NK-92 (cell line): Measurements from ENCODE around the gene KIRREL3.

Source experiments
- DNase-seq: peaks from one replicate; lab custom pipeline; 2025; ENCODE audit not compliant: unreplicated experiment; lab: John Stamatoyannopoulos, UW

The KIRREL3 gene

DNA sequence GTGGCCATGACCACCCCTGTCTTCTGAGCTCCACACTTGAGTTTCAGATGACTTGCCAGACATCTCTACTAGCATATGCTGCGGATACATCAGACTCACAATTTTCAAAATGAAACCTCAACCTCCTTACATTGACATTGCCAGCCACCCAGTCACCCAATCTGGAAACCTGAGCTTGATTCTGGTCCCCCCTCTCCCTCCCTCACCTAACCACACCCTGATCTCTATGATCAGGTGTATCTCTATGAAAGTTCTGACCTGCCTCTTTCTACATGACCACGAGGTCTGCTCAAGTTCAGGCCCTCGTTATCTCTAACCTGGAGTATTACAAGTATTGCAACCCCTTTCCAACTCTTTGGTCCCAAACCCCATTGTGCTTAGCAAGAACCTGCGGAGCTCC, 254.1 kb downstream of the KIRREL3 start:
- no peak for DNase-seq

DNA sequence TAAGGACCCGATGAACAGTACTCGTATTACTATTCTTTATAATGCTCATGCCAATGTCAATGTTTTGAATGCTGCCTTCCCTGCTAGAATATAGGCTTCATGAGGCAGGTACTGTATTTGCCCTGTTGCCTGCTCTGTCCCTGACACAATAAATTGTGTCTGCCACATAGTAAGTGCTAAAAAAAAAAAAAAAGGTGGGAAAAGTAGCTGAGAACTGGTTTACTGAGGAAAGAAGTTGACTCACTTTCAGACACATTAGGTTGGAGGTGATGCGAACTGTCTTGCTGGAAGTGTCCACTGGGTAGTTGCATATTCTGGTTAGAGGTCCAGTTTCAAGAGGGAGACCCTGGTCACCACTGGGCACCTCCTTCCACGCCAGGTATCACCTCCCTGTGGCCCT, 255.9 kb downstream of the KIRREL3 start:
- no peak for DNase-seq

DNA sequence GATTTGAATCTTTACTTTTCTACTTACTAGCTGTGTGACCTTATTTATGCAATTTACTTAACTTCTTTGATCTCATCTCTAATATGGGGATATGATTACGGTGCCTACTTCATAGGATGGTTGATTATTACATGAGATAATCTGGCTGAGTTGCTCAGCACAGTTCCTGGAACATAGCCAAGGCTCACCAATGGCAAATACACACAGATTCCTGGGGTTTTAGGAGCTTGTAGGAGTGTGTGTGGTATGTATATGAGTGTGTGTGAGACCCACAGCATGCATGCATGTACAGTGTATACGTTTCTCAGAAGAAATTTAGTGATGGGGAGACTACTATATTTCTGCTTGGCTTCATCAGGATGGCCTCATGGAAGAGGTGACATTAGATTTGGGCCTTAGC, 256.9 kb downstream of the KIRREL3 start:
- no peak for DNase-seq

DNA sequence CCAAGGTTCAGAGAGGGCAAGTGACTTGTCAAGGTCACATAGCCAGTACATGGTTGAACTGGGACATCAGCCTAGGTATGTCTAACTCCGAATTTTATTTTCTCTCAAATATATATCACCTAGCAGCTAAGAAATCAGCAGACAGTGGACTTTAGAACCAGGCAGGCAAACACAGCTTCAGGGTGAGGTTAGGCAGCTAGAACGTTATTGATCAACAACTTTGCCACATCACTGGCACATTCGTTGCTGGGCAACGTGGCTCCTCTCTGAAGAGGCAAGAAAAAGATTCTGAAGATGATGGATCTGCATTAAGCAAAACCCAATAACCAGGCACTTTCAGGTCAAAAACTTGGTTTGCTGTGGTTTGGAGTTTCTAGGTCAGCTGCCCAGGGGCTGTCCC, 258.0 kb downstream of the KIRREL3 start:
- DNase-seq = no peak

DNA sequence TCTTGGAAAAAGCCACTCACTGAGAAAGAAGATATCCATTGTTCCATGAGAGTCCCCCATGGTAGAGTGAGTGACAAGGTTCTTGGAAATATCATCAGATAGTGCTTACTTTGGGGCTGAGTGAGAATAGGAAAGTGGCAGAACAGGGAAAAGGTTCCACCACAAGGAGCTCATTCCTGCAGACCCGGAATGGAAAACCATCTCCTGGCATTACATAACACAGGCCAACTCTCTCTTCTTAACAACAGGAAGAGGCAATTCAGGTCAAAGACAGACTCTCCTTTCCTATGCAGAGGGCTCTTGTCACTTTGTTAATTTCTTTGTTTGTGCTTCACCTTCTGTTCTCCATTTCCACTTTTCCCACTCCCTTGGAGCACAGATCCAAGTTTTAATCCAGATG, 259.7 kb downstream of the KIRREL3 start:
- no peak for DNase-seq

DNA sequence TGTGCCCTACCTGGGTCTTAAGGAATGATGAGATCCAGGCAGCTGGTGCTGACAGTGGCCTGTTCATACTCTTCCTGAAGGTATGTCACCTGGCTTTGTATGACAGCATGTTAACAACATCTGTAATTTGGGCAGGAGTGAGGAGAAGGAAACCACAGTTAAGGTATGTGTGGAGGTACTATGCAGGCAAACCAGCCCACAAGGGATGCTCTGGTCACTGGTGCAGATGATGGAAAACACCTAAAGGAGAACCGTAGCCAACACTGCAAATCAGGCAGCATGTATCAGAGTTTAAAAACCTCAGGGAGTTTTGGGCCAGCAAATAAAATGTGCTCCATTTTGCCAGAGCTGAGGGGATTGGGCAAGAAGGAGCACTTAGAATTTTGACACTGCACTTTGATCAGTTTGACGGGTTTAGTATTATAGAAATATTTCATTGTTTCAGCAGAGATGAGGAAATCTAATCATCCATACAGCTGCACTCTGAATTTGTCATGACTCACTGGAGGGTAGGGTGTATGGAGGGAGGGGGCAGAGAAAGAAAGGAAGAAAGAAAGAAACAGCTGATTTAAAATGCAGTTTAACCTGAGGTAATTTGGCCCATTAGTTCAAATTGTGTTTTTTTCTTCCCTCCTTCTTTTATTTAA, 260.9 kb downstream of the KIRREL3 start:
- no peak for DNase-seq

DNA sequence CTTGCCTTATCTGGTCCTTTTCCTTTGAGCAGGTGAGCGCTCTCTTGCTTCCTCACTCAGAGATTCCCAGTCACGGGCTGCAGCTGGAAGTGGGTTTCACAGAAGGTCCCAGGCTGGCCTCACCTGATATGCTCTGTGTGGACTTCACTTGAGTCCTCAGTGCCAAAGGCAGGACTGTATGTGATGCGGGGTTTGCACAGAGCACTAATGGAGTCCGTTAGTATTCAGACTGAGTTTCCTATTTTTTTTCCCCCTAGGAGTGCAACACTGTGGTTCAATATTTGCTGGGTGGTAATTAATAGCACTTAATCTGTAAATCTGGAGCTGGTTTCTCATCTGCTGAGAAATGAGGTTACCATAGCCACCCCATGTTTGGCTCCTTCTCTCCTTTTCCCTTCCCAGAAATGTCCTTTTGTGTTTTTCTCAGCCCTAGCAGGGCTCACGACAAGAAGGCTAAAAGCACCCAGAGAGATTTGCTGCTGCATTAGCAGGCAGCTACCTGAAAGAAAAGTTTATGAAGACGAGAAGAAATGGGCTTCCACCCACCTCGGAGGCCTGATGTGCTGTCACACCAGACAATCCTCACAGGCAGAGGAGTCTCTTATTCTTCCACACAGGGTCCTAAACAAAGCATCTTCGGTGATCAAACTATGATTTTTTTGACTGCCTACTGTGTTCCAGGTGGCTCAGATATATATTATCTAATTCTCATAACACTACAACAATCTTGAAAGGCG, 262.1 kb downstream of the KIRREL3 start:
- DNase-seq = no peak

DNA sequence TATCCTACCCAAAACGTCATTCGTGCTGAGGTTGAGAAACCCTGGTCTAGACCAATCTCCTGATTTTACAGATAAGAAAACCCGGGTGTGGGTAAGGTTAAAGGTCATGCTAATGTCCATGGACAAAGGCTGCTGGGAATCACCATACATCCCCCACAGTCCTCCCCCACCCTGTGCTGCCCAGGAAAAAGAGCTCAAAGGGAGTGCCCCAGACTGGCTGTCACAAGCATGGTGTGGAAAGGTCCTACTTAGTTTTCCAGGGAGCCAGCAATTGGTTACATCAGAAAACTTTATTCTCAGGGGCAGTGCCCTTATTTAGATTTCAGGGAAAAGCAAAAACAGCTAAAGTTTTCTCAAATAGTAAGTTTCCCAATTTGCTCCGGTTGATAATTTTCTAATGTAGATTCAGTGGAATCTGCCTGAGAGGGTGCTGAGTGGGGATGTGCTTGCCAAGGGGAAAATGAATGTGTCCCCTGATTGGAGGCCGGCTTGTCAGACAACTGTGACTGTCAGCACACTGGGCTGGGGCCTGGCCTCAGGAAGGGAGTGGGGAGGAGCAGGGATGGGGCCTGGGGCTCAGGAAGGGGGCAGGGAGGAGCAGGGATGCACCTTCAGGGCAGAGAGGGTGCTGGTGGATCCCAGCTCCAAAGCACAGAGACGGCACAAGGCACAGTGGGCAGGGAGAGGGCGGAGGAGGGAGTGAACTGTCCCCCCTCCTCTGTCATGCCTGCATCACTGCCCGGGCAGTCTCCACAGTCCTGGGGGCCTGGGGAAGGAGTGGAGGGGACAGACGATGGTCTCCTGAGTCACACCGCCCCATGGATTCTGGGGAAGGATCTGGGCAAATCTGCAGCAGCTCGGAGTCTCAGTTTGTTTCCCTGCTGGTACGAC, 263.6 kb downstream of the KIRREL3 start:
- DNase-seq = no peak

DNA sequence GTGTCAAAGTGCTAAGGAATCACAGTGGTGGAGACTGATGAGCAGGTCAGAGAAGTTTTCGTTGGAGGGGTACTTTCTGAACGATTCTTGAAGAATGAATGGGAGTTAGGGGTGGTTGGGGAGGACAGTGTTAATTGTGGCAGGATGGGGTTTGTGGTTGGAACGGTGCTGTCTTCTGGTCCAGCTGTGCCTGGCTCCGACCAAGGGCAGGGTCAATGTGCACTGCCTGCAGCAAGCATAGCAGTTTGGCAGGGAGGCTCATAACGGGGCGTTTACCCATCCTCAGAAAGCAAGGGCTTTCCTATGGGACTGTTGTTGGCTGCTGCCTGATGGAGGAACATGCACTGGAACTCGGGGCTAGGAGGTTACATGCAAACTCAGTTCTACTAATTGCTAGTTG, 265.8 kb downstream of the KIRREL3 start:
- DNase-seq = no peak

DNA sequence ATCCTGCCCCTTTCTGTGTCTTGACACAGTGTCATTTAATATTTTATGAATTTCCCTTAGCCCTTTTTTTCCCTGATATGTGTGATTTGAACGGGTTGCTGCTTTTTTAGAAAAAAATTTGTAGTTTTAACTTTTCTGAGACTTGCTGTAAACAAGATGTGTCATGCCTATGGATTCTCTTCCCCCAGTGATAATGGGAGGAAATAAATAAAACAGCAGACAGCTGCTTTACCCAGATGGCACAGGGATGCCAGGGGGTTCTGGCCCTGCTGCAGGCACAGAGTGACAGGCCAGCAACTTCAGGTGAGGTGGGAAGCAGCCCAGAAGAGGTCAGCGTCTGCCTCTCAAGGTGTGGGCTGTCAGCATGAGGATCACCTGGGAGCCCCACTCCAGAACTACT, 266.9 kb downstream of the KIRREL3 start:
- DNase-seq = no peak

DNA sequence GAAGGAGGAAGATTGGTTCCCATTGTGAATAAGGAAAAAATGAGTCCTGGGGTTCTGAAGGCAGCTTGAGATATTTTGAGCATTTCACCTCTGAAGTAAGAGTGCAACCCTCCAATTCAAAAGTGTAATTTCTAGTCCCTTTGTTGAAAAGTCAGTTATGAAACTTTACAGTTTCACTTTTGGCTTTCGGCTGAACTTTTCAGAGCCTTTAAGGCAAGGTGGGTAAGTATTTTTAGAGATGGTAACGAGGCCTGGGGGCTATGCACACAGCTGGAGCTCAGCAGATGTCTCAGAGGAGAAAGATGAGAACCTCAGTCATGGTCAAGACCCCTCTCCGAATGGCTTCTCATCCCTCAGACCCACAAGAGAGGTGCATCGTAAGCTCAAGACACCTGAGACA, 267.6 kb downstream of the KIRREL3 start:
- DNase-seq = no peak

DNA sequence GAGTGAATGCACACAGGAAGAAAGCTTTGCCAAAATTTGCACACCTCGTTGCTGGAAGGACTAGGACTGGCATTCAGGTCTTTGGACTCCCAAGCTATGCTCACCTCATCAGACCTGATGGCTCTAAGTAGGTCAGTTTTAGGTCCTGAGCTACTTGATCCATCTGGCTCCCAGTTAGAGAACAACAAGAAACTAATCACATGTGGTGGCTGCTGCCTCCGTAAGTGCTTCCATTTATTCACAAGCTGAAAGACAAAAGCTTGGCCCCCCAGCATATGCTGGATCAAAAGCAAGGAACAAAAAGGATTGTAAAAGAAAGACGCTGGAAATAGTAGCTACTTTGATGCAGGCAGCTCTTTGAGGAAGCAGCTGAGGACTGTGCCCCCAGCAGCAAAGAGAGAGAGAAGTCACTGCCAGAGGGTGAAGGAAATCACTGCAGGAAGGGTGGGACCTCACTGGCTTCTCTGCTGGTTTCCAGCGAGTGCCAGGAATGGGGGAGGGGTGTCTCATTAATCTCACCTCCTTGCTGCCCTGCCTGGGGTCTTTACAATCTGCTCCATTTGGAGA, 268.9 kb downstream of the KIRREL3 start:
- DNase-seq = no peak

DNA sequence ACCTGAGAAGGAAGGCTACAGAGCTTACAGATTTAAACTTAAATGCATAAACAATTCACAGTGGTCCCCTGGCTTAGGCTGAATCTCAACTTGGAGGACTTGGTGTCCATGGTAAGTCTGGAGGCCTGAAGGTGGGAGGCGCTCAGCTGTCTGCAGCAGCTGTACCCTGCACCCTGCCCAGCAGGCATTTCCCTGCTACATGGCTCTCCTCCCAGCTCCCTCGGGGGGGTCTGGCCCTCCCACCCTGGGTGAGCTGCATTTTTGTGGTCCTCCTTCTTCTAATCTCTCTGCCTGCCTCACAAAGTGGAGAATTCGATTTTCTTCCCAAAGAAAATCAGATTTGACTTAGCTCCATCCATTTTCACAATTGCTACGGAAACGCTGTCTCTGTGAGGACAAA, 273.2 kb downstream of the KIRREL3 start:
- no peak for DNase-seq

DNA sequence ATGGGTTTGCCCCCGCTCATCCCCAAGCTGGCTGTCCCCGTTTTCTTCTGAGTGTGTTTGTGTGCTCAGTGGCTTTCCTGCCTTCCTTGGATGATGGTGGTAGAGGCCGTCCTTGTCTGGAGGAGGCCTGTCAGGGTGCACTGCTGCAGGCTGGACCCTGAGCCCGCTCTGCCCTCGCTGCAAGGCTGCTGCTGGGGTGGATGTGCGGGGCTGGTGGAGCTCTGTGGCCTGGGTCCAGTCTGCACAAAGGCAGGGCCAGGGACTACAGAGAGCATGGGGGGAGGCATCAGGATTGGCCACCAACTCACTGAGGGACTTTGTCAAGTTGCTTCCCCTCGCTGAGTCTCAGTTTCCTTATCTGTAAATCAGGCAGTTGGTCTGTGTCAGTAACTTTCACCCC, 275.0 kb downstream of the KIRREL3 start:
- DNase-seq = no peak

DNA sequence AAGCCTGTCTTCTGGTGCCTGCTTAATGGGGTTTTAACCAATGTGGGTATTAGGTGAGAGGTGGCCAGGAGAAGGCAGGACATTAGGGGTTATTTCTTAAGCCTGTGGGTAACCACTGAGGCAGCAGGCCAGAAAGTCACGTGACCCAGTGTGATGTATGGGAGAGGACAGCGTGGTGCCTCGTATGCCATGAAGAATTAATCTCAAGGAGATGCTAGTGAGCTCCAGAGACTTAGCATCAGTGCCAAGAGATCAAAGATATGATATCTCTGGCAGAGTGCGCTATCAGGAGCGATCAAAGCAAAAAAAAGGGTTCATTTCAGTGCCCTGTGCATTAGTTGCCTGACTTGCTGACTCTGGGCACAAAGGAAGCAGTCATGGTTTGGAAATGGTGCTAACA, 275.5 kb downstream of the KIRREL3 start:
- DNase-seq = no peak

DNA sequence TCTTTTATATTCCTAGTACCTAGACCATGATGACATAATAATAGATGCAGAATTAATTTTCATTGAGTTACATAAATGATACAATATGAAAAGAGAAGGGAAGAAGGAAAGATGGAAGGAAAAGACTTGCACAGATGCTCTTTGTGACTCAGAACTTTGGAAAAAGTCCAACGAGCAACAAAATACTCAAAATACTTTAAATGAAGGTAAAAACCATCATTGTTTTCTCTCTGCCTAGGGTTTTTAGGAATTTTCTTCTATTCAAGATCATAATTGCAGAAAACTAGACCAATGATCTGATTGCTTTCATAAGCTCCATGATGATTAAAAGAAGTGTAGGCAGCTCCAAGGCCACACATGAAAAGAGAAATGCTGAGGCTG, 276.9 kb downstream of the KIRREL3 start:
- DNase-seq = no peak

DNA sequence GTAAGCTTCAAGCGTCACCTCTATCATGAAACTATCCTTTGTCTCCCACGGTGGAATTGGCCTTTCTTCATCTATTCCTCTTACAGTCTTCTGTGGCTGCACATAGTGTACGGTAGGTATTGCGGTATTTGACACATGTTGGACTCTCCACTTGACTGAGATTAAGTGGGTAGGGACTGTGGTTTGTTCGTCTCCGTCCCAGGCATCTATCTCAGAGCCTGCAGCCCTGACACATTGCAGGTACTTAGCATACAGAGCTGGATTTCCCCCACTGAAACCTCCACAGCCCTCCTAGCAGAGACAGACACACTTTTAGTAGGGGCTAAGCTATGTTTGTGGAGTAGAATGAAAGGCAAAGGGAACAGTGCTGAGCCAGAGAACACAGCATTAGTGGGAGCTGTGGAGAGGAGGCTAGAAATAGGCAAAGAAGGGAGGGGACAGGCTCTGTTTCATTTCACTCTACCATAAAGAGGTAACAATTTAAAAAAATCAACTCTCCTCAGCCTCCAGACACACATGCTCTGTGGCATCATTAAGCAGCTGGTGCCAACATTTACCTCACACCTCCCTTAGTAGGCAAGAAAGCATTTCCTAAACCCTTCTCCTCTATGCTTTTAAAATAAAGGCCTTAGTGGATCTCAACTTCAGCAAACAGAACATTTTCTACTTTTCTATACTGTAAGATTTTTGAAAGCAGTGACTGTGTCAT, 277.5 kb downstream of the KIRREL3 start:
- no peak for DNase-seq

DNA sequence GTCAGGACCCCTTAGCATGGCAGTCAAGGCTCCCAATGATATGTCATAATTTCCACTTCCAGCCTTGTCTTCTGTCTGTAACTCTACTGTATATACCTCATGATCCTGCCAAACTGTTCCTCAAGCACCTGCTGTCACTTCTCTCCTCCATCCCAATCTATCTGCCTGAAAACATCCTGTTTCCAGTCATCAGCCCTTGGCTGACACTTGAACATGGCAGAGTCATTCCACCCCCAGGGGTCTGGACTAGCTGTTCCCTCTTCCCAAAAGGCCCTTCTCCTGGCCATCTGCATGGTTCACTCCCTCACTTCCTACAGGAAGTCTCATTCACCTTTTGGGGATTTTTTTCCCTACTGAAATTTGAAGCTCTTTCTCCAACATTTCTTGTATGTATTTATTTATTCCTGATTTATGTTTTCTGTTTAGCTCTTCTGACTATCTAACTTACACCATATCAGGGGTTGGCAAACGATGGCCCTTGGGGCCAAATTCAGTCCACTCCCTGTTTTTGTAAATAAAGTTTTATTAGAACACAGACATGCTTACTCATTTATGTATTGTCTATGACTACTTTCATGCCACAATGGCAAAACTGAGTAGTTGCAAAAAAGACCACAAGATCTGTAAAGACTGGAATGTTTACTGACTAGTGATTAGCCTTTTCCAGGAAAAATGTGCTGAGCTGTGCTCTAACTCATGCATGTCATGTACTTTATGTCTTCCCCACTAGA, 278.4 kb downstream of the KIRREL3 start:
- no peak for DNase-seq

DNA sequence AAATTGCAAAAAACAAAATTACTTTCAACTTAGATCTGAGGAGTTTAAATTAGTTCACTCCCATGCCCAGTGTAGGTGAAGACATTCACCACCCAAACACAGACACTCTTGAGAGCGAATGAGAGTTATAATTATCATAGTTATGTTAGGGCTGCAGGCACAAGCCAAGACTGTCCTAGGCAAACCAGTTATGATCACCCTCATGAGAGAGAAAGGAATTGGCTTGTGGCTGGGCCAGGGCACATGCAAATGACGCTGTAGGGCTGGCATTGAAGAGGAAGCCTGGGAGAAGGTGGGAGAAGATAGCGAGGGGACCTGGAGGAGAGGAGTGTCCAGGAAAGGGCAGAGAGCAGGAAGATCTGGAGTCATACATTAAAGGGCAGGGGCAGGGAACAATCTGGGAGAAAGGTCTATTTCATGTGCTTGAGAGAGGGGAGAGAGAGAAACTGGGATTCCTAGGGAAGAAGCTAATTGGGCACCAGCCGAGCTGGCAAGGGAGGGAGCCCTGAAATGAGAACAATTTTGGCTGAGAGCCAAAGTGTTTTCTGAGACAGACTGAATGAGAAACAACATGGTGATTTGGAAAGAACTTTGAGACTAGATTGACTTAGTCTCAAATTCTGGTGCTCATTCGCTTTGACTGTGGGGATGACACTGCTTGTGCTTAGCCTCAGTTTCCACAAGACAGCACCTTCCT, 279.9 kb downstream of the KIRREL3 start:
- DNase-seq = no peak

DNA sequence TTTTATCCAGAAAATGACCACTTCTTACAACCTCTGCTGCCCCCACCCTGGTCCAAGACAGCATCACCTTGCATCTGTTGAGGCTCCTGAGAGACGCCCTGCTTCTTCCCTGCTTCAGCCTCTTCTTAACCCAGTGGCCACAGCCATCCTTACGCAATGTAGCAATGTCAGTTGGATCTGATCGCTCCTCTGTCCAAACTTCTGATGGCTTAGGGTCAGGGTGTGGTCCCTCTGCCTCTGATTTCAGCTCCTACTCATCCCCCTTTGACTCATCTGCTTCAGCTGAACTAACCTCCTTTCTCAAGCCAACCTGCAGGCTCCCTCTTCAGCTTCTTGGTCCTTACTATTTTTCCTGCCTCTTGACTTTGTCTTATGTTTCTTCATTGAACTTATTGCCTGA, 280.8 kb downstream of the KIRREL3 start:
- DNase-seq = no peak
